Activated CD4-positive, CD25-positive, alpha-beta regulatory T cell treated with anti-CD3 and anti-CD28 coated beads, Interleukin-2, amount 50 U/mL, for 72 hours (primary cell): ENCODE results near the gene CCDC152.

Source experiments
- DNase-seq: peaks from one replicate; pipeline ENCODE4 v3.0.0; 2021

The CCDC152 gene

GRCh38 chr5:42784132-42784531 lies 27.5 kb downstream of the CCDC152 start:
- no peak for DNase-seq

DNA sequence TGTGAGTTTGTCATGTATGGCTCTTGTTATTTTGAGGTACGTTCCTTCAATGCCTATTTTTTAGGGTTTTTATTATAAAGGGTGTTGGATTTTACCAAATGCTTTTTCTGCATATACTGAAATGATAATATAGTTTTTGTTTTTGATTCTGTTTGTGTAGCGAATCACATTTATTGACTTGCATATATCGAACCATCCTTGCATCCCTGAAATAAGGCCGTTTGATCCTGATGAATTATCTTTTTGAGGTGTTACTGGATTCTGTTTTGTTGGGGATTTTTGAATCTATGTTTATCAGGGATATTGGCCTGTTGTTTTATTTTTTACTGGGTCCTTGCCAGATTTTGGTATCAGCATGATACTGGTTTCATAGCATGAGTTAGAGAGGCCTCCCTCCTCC lies 29.1 kb downstream of the CCDC152 start:
- DNase-seq: no peak

GRCh38 chr5:42787073-42787472 lies 30.5 kb downstream of the CCDC152 start:
- DNase-seq: no peak

GRCh38 chr5:42787845-42788244 lies 31.2 kb downstream of the CCDC152 start:
- DNase-seq: no peak

- no peak for DNase-seq
Observed at GRCh38 chr5:42791151-42791550, 34.5 kb downstream of the CCDC152 start.

- no peak for DNase-seq
Observed at GRCh38 chr5:42798284-42799240, 41.9 kb downstream of the CCDC152 start.

DNA sequence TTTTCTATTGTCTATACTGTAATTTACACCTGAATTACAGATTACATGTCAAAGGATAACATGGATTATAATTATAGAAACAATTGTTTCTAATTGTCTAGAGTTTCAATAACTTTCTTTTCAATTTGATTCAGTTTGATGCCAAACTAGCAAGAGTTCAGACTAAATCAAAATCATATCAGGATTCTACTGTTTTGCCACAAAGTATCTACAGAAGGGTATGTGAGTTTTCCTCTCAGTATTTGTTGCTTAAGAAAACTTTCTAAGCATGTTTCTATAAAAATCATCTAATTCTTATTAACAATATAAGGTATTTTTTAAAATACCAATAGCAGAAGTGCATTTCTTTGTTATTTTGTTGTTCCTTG lies 42.6 kb downstream of the CCDC152 start:
- no peak for DNase-seq

- no peak for DNase-seq
Observed at GRCh38 chr5:42799668-42800114, 43.1 kb downstream of the CCDC152 start.

DNA sequence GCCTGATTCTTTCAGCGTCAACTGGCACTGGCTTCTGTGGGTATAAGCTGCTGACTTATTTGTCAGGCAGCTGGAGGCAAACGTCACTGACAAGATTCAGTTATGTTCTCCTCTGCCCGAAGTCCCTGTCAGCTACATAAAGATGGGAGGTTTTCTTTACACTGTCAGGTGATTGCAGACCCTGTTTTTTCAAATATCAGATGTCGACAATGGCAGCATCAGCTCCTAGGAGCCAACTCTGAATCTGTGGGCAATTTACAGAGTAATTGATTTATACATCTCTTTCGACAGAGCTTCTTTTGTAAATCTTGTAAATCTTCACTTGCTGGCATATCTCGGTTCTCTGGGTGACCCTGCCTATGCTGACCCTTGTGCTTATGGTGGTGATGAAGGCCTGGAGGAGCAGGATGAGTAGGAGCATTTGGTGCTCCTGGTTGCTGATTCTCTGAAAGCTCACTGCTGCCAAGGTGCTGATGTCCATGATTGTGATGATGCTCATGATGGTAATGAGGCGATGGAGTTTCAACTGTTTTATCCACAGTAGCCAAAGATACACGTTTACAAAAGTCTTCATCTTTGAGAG lies 44.2 kb downstream of the CCDC152 start:
- no peak for DNase-seq

- DNase-seq: no peak
Observed at GRCh38 chr5:42801516-42802166, 45.0 kb downstream of the CCDC152 start.

DNA sequence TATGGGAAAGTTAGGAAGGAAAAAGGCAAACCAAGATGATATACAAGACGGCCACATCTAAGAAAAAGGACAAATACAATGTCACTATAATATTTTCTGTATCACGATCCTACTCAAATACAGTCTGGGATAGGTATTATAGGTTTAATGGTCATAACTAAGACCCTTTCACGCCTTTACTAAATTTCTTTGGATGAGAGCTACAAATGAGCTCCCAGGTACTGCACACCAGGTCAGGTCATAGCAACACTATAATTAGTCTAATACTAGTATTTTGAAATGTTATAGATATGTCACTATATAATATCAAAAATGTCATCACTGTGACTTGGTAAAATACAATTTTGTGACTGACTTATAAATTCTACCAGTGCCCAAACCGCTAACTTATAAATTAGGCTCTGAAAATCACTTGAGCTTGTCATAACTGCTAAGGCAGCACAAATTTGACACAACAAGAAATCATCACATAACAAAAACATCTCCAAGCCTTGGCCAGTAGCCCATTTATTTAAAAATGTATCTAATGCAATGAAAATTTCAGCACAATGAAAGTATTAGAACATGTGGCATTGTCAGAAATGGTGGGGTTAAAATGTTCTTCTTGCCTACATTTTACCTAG lies 48.2 kb downstream of the CCDC152 start:
- no peak for DNase-seq

DNA sequence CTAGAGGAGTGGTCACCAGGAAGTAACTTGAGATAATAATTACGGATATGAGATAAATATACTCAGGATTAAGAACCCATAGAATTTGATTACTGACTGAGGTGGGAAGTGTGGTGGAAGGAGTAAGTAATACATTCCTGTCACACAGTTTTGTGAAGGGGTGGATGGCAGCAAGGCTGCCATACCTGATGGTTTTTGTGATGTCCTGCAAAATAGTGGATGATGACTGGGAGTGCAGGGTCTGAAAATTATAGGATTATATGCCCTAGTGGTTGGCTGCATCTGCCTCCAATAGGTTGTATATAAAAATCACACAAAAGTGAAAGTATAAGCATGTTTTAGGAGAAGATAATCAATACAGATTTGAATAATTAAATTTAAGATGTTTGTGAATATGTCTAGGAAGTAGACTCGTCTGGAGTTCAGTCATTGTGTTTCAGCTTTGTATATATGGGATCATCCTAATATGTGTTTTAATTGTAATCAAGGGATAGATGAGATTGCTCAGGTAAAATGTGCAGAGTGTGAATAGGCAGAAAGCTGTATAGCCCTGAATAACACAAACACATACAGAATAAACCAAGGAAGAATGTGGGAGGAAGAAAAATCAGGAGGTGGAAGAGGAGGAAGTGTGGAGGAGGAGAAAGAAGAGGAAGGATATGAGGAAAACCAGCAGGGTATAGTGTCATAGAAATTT lies 49.5 kb downstream of the CCDC152 start:
- DNase-seq: no peak

DNA sequence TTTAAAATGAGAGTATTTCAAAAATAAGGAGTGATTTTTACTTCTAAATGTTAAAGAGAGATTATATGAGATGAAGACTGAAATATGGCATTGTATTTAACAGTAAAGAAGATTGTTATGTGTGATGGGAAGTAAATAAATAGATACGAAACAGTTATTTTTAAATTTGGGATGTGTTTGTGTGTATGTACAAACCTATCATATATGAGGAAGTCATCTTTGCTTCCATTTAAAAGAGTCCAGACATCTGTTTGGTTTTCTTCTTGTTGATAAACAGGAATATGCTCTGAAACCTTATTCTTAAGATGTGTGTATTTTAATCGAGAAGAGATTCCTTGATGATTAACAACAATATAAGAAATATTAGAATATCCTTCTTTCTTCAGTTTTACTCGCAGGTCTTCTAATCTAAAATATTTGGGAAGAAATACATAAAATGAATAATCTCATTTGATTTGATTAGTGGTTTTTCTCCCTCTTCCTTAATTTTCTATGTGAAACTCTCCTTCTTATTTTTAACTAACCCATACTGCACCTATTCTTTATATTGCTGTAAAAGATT lies 50.2 kb downstream of the CCDC152 start:
- no peak for DNase-seq

GRCh38 chr5:42807722-42808447 lies 51.3 kb downstream of the CCDC152 start:
- no peak for DNase-seq

- no peak for DNase-seq
Observed at GRCh38 chr5:42808888-42809611, 52.4 kb downstream of the CCDC152 start.

GRCh38 chr5:42810834-42811590 lies 54.4 kb downstream of the CCDC152 start:
- DNase-seq: no peak

DNA sequence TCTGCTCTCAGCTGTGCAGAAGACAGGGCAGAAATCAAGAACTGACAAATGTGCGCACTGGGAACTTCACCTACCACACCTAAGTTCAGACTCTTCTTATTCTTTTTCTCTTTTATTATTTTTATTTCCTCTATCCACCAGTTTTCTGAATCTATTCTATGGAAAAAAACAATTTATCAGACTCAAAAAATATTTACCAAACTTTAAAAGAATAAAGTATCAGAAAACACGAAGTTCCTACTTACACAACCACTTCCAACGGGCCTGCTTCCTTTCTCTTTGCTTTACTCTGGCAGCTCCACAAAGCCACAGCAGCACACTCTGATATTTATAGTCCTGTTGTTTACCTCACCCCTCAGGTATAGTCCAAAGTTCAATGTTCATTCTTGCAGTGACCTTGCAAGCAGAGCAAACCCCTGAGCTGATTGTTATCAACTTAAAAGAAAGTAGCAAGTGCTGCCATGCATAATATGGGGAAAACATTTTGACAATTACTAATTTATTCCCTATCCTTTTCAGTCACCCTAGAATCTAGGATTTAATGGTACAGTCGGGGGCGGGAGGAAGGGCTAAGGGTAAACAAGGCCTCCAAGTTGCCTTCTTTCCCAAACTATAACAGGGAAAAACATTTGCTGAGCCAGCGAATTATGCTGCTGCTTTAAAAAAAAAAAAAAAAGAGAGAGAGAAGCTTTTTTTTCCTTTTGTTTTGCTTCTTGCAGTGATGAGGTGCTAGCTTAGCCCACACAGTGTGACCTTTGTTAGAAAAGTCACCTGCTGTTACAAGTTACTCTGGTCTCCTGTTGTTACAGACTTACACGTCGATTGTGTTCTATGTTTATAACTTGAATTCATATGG lies 55.2 kb downstream of the CCDC152 start, which contains the start of gene SELENOP:
Gene SELENOP (minus strand): TSS at position 302 of the 856 bp plus-strand sequence. CDS start 3,539 bp downstream, outside the sequence.
- no peak for DNase-seq

- no peak for DNase-seq
Observed at GRCh38 chr5:42812620-42813019, 56.0 kb downstream of the CCDC152 start.

DNA sequence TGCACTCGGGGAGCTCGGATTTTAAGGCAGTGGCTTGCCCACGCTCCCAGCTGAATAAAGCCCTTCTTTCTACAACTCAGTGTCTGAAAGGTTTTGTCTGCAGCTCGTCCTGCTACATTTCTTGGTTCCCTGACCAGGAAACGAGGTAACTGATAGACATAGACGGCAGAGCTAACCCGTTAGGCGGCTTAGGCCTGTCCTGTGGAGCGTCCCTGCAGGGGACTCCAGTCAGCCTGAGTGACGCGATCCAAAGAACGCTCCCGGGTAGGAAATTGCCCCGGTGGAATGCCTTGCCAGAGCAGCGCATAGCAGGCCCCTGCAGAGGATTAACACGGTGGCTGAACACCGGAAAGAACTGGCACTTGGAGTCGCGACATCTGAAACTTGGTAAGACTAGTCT lies 56.9 kb downstream of the CCDC152 start:
- no peak for DNase-seq
